H9 (cell line): Measurements from ENCODE around the gene MEF2C. TPM values are rescaled to one million over a fixed set of nuclear protein-coding genes. Genes with fewer than 3 reads are reported as not detected.

Experiments
- DNase-seq: peaks from one replicate; pipeline ENCODE4 v3.0.0-alpha.2; 2017
- H2AFZ ChIP-seq: one replicate; pipeline ENCODE4 v1.6.1; 2013; ENCODE audit warnings: mild to moderate bottlenecking, low read length, control low read depth, moderate library complexity
- H2AK5ac ChIP-seq: 2 replicates; pipeline ENCODE4 v1.6.1; 2013; ENCODE audit warnings: low read length, control low read depth, mixed read lengths; ENCODE audit not compliant: insufficient read length
- H2BK120ac ChIP-seq: one replicate; pipeline ENCODE4 v1.6.1; 2013; ENCODE audit warnings: low read depth, mild to moderate bottlenecking, low read length, control low read depth, inconsistent platforms; ENCODE audit not compliant: poor library complexity, severe bottlenecking
- H2BK12ac ChIP-seq: 2 replicates; pipeline ENCODE4 v1.6.1; 2013; ENCODE audit warnings: low read length, control low read depth, mixed read lengths, low read depth; ENCODE audit not compliant: insufficient read length
- H2BK15ac ChIP-seq: 2 replicates; pipeline ENCODE4 v1.6.1; 2013; ENCODE audit warnings: low read depth, low read length, control low read depth
- H2BK20ac ChIP-seq: one replicate; pipeline ENCODE4 v1.6.1; 2013; ENCODE audit warnings: low read depth, mild to moderate bottlenecking, low read length, control low read depth, inconsistent platforms; ENCODE audit not compliant: poor library complexity, severe bottlenecking
- H2BK5ac ChIP-seq: 2 replicates; pipeline ENCODE4 v1.6.1; 2013; ENCODE audit warnings: low read length, control low read depth, mixed read lengths; ENCODE audit not compliant: insufficient read length
- H3K14ac ChIP-seq: 2 replicates; pipeline ENCODE4 v1.6.1; 2013; ENCODE audit warnings: low read length, control low read depth; ENCODE audit not compliant: insufficient read depth
- H3K18ac ChIP-seq: 2 replicates; pipeline ENCODE4 v1.6.1; 2013; ENCODE audit warnings: low read depth, mild to moderate bottlenecking, mixed read lengths, low read length, control low read depth; ENCODE audit not compliant: insufficient read length
- H3K23ac ChIP-seq: 2 replicates; pipeline ENCODE4 v1.6.1; 2013; ENCODE audit warnings: low read length, control low read depth, mixed read lengths, low read depth; ENCODE audit not compliant: insufficient read length
- H3K23me2 ChIP-seq: 2 replicates; pipeline ENCODE4 v1.6.1; 2013; ENCODE audit warnings: low read depth, mild to moderate bottlenecking, mixed read lengths, low read length, control low read depth; ENCODE audit not compliant: insufficient read length, poor library complexity, severe bottlenecking
- H3K27ac ChIP-seq: 2 replicates; pipeline ENCODE4 v1.5.1; 2013; ENCODE audit warnings: low read length, control low read depth, mixed read lengths, low read depth; ENCODE audit not compliant: insufficient read length
- H3K27me3 ChIP-seq: 2 replicates; pipeline ENCODE4 v1.6.1; 2013; ENCODE audit warnings: low read length, control low read depth, inconsistent platforms; ENCODE audit not compliant: insufficient read depth
- H3K4ac ChIP-seq: 2 replicates; pipeline ENCODE4 v1.6.1; 2013; ENCODE audit warnings: low read depth, mild to moderate bottlenecking, control low read depth, inconsistent platforms, low read length, moderate library complexity
- H3K4me1 ChIP-seq: 2 replicates; pipeline ENCODE4 v1.6.1; 2013; ENCODE audit warnings: low read length, control low read depth, inconsistent platforms; ENCODE audit not compliant: insufficient read depth
- H3K4me2 ChIP-seq: 2 replicates; pipeline ENCODE4 v1.6.1; 2013; ENCODE audit warnings: low read length, control low read depth, mixed read lengths; ENCODE audit not compliant: insufficient read length, insufficient read depth
- H3K56ac ChIP-seq: 2 replicates; pipeline ENCODE4 v1.6.1; 2013; ENCODE audit warnings: low read depth, mild to moderate bottlenecking, mixed read lengths, low read length, control low read depth; ENCODE audit not compliant: insufficient read length
- H3K79me1 ChIP-seq: 2 replicates; pipeline ENCODE4 v1.6.1; 2013; ENCODE audit warnings: low read depth, mild to moderate bottlenecking, moderate library complexity, low read length, control low read depth, inconsistent platforms; ENCODE audit not compliant: insufficient read depth, poor library complexity, severe bottlenecking
- H3K79me2 ChIP-seq: 2 replicates; pipeline ENCODE4 v1.6.1; 2013; ENCODE audit warnings: low read length, control low read depth, inconsistent platforms; ENCODE audit not compliant: insufficient read depth
- H3K9ac ChIP-seq: 2 replicates; pipeline ENCODE4 v1.6.1; 2013; ENCODE audit warnings: low read length, control low read depth, mixed read lengths; ENCODE audit not compliant: insufficient read length; ENCODE audit errors: extremely low read depth
- H3K9me3 ChIP-seq: one replicate; pipeline ENCODE4 v1.6.1; 2013; ENCODE audit warnings: low read depth, low read length, inconsistent platforms; ENCODE audit not compliant: control insufficient read depth
- H3T11ph ChIP-seq: one replicate; pipeline ENCODE4 v1.6.1; 2013; ENCODE audit warnings: mild to moderate bottlenecking, low read length, control low read depth, inconsistent platforms
- H4K20me1 ChIP-seq: one replicate; pipeline ENCODE4 v1.6.1; 2013; ENCODE audit not compliant: control insufficient read depth, insufficient read length, insufficient read depth
- H4K5ac ChIP-seq: 2 replicates; pipeline ENCODE4 v1.6.1; 2013; ENCODE audit warnings: low read depth, mild to moderate bottlenecking, mixed read lengths, low read length, control low read depth; ENCODE audit not compliant: insufficient read length
- H4K8ac ChIP-seq: replicated peaks from 2 replicates; pipeline ENCODE4 v1.6.1; 2013; ENCODE audit warnings: low read length, control low read depth, mixed read lengths, low read depth; ENCODE audit not compliant: insufficient read length
- H4K91ac ChIP-seq: 2 replicates; pipeline ENCODE4 v1.6.1; 2013; ENCODE audit warnings: low read depth, mild to moderate bottlenecking, moderate library complexity, mixed read lengths, low read length, control low read depth; ENCODE audit not compliant: insufficient read length
- H3K27ac Mint-ChIP-seq, 3 experiments: 2 replicates in 2 of 3; 3 replicates in 1 of 3; pipeline ENCODE4 v1.8.0; 2020 to 2021; ENCODE audit warnings: mixed read lengths in 3 of 3, mild to moderate bottlenecking in 1 of 3, moderate library complexity in 1 of 3
- H3K27me3 Mint-ChIP-seq: 2 replicates; pipeline ENCODE4 v1.8.0; 2021; ENCODE audit warnings: low read depth, mild to moderate bottlenecking, moderate library complexity, mixed read lengths
- H3K36me3 Mint-ChIP-seq, 3 experiments: 2 replicates in 2 of 3; 3 replicates in 1 of 3; pipeline ENCODE4 v1.8.0; 2020 to 2021; ENCODE audit warnings: low read depth in 3 of 3, mixed read lengths in 3 of 3; ENCODE audit not compliant: insufficient read depth in 1 of 3
- H3K4me1 Mint-ChIP-seq, 2 experiments: 2 replicates each; pipeline ENCODE4 v1.8.0; 2020; ENCODE audit warnings: mixed read lengths in 2 of 2
- H3K4me3 Mint-ChIP-seq, 2 experiments: 2 replicates in 1 of 2; 3 replicates in 1 of 2; pipeline ENCODE4 v1.8.0; 2020 to 2021; ENCODE audit warnings: mild to moderate bottlenecking in 2 of 2, mixed read lengths in 2 of 2, moderate library complexity in 1 of 2
- H3K9me3 Mint-ChIP-seq, 2 experiments: 2 replicates in 1 of 2; 3 replicates in 1 of 2; pipeline ENCODE4 v1.8.0; 2020; ENCODE audit warnings: mild to moderate bottlenecking in 2 of 2, mixed read lengths in 2 of 2, moderate library complexity in 1 of 2
- CTCF ChIP-seq: fragments of 200-600 bp; sonication (generic); conservative IDR thresholded peaks from 3 replicates; pipeline ENCODE4 v1.8.0; 2021; ENCODE audit warnings: antibody characterized with exemption, mild to moderate bottlenecking
- WGBS: extraction: QIAGEN DNeasy Blood & Tissue Kit; methylation state at CpG from one replicate; pipeline ENCODE4 v1.1.7; 2013; ENCODE audit warnings: missing lambda C conversion rate, low lambda C conversion rate, mixed read lengths; ENCODE audit not compliant: insufficient read length; ENCODE audit errors: extremely low coverage; 5-methylcytosine and 5-hydroxymethylcytosine counted together
- total RNA-seq: library from RNA; stranded (reverse); gene quantifications from 2 replicates; pipeline ENCODE4 v1.2.1, GENCODE V29; 2021

The MEF2C gene
- total RNA-seq, 1 experiment from 2014 or later: 0.11 TPM

- Histone ChIP-seq H3K27ac (no peak overlapping the region), H3K18ac (no peak overlapping the region), H2BK15ac (no peak overlapping the region), H4K5ac (no peak overlapping the region), H2BK120ac (no peak overlapping the region), H3K56ac (no peak overlapping the region), H3K14ac (no peak overlapping the region), H2BK5ac (no peak overlapping the region), H3K9me3 (no peaks in the 10 kb centered on the region), H2BK12ac (no peak overlapping the region), H4K91ac (no peak overlapping the region), H3T11ph (no peak overlapping the region), H3K79me1 (no peaks in the 10 kb centered on the region), H3K4ac (no peak overlapping the region), H3K4me1 (no peaks in the 10 kb centered on the region; the same call in 1 of the 2 replicates), H3K23ac (no peak overlapping the region), H2AK5ac (no peak overlapping the region), H2BK20ac (no peak overlapping the region), H3K79me2 (no peaks in the 10 kb centered on the region), H2AFZ (no peak overlapping the region), H3K23me2 (no peaks in the 10 kb centered on the region), H4K20me1 (no peaks in the 10 kb centered on the region), H4K8ac (no peak overlapping the region), H3K4me2 (no peak overlapping the region), H3K9ac (no peak overlapping the region), H3K27me3 (no peaks in the 10 kb centered on the region)
- no CpG with 5 or more reads among the region's 1 CpG for WGBS
- Mint-ChIP-seq H3K36me3 (no peaks in the 10 kb centered on the region), H3K9me3 (no peaks in the 10 kb centered on the region), H3K27ac (no peak overlapping the region), H3K4me3 (no peak overlapping the region), H3K4me1 (peaks cover 20 to 23% of the 10 kb centered on the region in 2 experiments), H3K27me3 (no peaks in the 10 kb centered on the region)
- no peak for TF ChIP-seq CTCF
- no peak for DNase-seq
Measured at GRCh38 chr5:88813244-88813643, 69.7 kb downstream of the MEF2C start.
